Activated CD8-positive, alpha-beta memory T cell treated with anti-CD3 and anti-CD28 coated beads for 4 hours (primary cell): Measurements from ENCODE around the gene PGM2.
"Not testable (repeated sequence)": the region's sequence is repeated elsewhere in the genome, so short reads cannot be mapped to it uniquely, and the experiment has no call there.

ENCODE experiments used
- DNase-seq, 2 donors: peaks; one replicate each; pipeline ENCODE4 v3.0.0-alpha.2; 2020; ENCODE audit warnings: low read depth in 2 of 2

PGM2 gene

GRCh38 chr4:37818752-37819151 is 7.7 kb upstream of the PGM2 start:
- DNase-seq = no peak

- not testable (repeated sequence) for DNase-seq
These were observed 6.0 kb upstream of the PGM2 start for GRCh38 chr4:37820458-37820857.

GRCh38 chr4:37821953-37822605 is 4.4 kb upstream of the PGM2 start:
- no peak for DNase-seq

GRCh38 chr4:37825501-37825900 is 985 bp upstream of the PGM2 start:
- DNase-seq = not testable (repeated sequence)

GRCh38 chr4:37825968-37826294 is 555 bp upstream of the PGM2 start:
- no peak for DNase-seq

- no peak for DNase-seq
These were observed 672 bp downstream of the PGM2 start for GRCh38 chr4:37827030-37827685.

DNA sequence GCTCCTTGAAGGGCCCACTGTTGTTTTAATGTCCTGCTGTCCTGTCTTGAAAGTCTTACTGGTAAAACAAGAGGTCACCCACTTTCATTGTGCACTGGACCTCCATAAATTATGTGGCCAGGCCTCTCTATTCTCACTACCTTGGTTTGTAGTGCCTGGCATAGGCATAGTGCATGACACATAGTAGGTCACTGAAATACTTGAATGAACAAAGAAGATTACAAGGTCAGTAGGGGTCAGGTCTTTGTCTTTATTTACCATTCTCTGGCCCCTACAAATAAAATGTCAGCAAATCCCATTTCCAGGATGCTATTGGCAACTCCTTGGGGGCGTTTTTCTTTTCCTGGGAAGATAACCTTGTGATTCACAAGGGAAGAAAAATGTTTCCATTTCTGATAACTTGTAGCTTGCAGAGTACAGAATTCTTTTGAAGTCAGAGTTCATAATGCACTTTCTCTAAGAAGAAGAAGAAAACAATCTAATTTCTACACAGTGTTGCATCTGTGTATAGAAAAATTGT is 1.4 kb downstream of the PGM2 start:
- DNase-seq = no peak

DNA sequence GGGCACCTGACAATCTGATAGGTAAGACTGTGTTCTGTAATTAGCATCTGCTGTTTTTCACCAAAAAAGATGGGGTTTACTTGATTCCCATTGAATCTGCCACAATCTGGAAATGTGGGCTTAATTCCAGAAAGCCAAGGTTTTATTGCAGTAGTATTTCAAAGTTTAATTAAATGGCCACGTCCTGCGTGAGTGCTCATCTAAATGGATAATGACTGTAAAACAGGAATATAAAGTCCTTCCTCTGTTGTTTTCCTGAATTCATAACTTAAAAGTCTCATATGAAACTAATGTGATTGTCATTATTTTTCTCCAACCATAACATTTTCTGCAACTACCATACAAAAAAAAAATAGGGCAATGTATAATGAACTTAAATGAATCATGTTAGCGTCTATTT is 2.4 kb downstream of the PGM2 start:
- no peak for DNase-seq

DNA sequence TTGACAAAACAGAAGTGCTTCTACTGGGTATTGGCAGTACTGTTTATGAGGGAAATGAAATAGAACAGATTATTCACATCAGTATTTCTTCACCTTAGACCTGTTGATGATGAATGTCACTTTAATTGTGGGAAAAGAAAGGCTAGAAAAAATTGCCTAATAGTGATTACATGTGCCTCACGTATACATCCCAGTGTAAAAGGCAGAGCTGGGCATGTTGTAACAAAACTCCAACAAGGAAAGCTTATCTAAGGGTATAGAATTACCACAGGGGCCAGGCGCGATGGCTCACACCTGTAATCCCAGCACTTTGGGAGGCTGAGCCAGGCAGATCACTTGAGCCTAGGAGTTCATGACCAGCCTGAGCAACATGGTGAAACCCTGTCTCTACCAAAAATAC is 4.2 kb downstream of the PGM2 start:
- no peak for DNase-seq

GRCh38 chr4:37835031-37835430 is 8.5 kb downstream of the PGM2 start:
- no peak for DNase-seq

GRCh38 chr4:37835806-37836205 is 9.3 kb downstream of the PGM2 start:
- no peak for DNase-seq

GRCh38 chr4:37836274-37836673 is 9.8 kb downstream of the PGM2 start:
- no peak for DNase-seq

GRCh38 chr4:37836838-37837440 is 10.5 kb downstream of the PGM2 start:
- DNase-seq = no peak

DNA sequence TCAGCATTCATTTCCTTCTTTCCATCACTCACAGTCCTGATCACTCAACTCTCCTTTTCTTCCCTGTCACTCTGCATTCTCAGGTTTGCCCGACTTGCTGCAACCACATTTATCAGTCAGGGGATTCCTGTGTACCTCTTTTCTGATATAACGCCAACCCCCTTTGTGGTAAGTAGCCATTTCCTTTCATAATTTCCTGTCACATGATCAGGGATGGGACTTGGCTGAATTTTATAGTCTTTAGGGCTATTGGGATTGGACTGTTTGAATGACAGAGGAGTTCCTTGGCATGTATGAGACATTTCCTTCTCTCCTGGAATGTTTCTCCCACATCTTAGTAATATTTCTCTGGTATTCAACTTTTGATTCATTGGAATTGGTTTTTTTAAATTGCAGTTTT is 11.0 kb downstream of the PGM2 start:
- no peak for DNase-seq

DNA sequence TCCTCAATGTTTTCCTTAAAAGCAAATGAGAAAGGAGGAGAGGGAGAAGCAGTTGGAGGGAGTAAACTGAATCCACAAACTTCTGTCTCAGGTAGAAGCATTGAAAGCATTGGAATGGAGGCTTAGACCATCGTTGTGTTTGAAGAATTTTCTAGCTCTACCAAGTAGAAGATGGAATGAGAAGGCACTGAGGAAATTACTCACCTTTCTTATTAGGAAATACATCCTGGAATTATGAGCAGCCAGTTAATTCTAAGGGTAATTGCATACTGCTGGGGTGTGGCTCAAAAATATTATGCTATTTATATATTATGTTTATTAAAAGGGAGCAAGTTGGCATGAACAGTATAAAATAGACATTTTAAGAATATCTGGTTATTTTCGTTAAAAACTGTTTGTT is 12.9 kb downstream of the PGM2 start:
- DNase-seq = no peak

DNA sequence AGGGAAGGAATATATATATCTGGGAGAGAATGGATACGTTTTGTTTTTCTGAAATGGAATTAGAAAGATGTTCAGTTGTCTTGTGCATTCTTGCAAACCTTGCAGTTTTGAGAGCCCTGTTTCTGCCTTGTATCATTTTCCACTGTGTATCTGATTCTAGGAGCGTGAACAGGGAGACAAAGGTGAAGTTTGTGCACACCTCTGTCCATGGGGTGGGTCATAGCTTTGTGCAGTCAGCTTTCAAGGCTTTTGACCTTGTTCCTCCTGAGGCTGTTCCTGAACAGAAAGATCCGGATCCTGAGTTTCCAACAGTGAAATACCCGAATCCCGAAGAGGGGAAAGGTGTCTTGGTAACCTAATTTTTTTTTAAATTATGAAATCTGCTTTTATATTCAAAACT is 17.7 kb downstream of the PGM2 start:
- no peak for DNase-seq

DNA sequence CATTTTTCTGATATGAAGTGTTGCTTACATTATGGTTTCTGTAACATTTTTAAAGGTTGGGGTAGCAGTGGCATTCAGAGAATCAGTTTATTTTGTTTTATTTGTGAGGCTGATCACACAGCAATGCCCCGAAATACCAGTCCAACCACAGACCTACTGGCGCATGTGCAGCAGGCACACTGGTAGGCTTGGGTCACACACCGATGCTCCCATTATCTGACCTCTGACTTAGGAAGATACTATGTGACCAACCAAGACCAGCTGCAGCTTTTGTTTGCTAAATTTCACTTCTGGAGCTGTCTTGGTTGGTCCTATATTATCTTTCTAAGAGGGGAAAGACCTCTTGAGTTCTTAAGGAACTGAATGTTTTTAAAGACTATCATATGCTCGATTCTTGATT is 18.7 kb downstream of the PGM2 start:
- no peak for DNase-seq

- DNase-seq = no peak
These were observed 20.9 kb downstream of the PGM2 start for GRCh38 chr4:37847311-37847884.

- no peak for DNase-seq
These were observed 25.9 kb downstream of the PGM2 start for GRCh38 chr4:37852376-37852775.

DNA sequence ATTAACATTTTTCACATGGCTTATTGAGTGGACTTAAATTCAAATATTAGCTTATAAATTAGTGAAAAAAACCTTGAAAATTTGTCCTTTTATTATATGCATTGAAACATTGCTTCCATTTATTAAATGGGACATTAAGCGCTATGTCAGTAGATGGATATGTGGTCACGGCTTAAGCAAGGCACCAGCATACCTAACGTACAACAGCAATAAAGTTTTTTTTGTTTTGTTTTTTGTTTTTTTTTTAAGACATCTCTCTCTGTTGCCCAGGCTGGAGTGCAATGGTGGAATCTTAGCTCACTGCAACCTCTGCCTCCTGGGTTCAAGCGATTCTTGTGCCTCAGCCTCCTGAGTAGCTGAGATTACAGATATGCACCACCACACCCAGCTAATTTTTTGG is 31.6 kb downstream of the PGM2 start:
- no peak for DNase-seq

DNA sequence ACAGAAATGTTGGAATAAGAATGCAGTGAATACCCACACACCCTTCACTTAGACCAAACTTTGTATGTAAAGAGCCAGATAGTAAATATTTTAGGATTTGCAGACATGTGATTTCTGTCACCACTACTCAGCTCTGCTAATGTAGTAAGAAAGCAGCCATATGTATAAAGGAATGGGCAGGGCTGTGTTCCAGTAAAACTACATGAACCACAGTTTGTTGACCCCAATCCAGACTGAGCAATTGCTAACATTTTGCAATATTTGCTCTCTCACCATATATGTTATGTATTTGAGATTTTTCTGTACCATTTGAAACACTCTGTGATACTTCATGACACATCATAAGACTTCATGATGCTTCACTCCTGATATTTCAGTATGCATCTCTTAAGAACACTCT is 32.4 kb downstream of the PGM2 start:
- no peak for DNase-seq

GRCh38 chr4:37860266-37860665 is 33.8 kb downstream of the PGM2 start:
- DNase-seq = no peak

DNA sequence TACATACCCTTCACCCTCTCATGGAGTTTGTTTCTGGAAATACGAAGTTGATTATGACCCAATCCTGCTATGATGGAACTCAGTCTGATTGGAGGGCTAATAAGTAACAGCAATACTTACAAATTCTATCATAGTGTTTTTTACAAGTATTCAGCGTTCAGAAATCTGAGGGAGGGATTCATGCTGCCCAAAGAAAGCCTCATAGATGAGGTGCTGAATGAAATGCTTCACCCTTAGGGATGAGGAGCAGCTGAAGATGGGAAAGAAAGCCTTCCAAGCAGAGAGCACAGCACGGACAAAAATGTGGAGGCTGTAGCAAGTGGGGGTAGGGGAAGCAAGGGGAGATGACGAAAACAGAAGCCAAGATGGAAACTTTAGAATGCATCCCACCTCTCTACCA is 36.5 kb downstream of the PGM2 start:
- DNase-seq = no peak
